IPS DF 4.7 (cell line): ENCODE results near the gene CCNL2.
"Not testable (repeated sequence)": the region's sequence is repeated elsewhere in the genome, so short reads cannot be mapped to it uniquely, and the experiment has no call there.

ENCODE experiments used
- DNase-seq: peaks from one replicate; pipeline ENCODE4 v3.0.0-alpha.2; 2013; ENCODE audit warnings: low spot score; ENCODE audit errors: extremely low read depth

The CCNL2 gene

GRCh38 chr1:1373815-1374588 is 25.1 kb downstream of the CCNL2 start:
- DNase-seq: no peak

- no peak for DNase-seq
Observed at GRCh38 chr1:1373051-1373814, 25.9 kb downstream of the CCNL2 start.

- no peak for DNase-seq
Observed at GRCh38 chr1:1371746-1372711, 27.1 kb downstream of the CCNL2 start.

- no peak for DNase-seq
Observed at GRCh38 chr1:1371364-1371745, 27.8 kb downstream of the CCNL2 start.

GRCh38 chr1:1370771-1371300 is 28.3 kb downstream of the CCNL2 start:
- DNase-seq: no peak

- not testable (repeated sequence) for DNase-seq
Observed at GRCh38 chr1:1370094-1370493, 29.0 kb downstream of the CCNL2 start.

GRCh38 chr1:1367315-1367714 is 31.8 kb downstream of the CCNL2 start:
- DNase-seq: no peak

GRCh38 chr1:1366699-1367066 is 32.5 kb downstream of the CCNL2 start:
- DNase-seq: no peak

- no peak for DNase-seq
Observed at GRCh38 chr1:1365875-1366698, 33.0 kb downstream of the CCNL2 start.

- no peak for DNase-seq
Observed at GRCh38 chr1:1364266-1364665, 34.9 kb downstream of the CCNL2 start.

- DNase-seq: no peak
Observed at GRCh38 chr1:1361982-1362423, 37.1 kb downstream of the CCNL2 start.

- no peak for DNase-seq
Observed at GRCh38 chr1:1361233-1361981, 37.7 kb downstream of the CCNL2 start.

GRCh38 chr1:1360506-1361169 is 38.5 kb downstream of the CCNL2 start:
- no peak for DNase-seq

GRCh38 chr1:1359664-1360468 is 39.3 kb downstream of the CCNL2 start:
- no peak for DNase-seq

GRCh38 chr1:1359308-1359663 is 39.8 kb downstream of the CCNL2 start:
- DNase-seq: no peak

GRCh38 chr1:1358433-1359271 is 40.5 kb downstream of the CCNL2 start, which contains the start of gene MXRA8:
MXRA8 (minus strand) TSS chr1:1358555; CDS start chr1:1358504, 51 bp downstream.
- no peak for DNase-seq

- no peak for DNase-seq
Observed at GRCh38 chr1:1357871-1358432, 41.2 kb downstream of the CCNL2 start.
